Progenitor cell of endocrine pancreas (in vitro differentiated cells): Measurements from ENCODE around the gene RAPGEF4. TPM values are rescaled to one million over a fixed set of nuclear protein-coding genes. Genes with fewer than 3 reads are reported as not detected.

Experiments
- DNase-seq: peaks from one replicate; pipeline ENCODE4 v3.0.0; 2021; ENCODE audit warnings: low spot score; ENCODE audit not compliant: unreplicated experiment
- H3K27ac Mint-ChIP-seq: 2 replicates; pipeline ENCODE4 v1.8.0; 2021; ENCODE audit warnings: mild to moderate bottlenecking, moderate library complexity, mixed read lengths
- H3K27me3 Mint-ChIP-seq: 2 replicates; pipeline ENCODE4 v1.8.0; 2021; ENCODE audit warnings: mixed read lengths
- H3K36me3 Mint-ChIP-seq: 2 replicates; pipeline ENCODE4 v1.8.0; 2022; ENCODE audit warnings: mixed read lengths; ENCODE audit not compliant: insufficient read depth
- H3K4me1 Mint-ChIP-seq: 2 replicates; pipeline ENCODE4 v1.8.0; 2021; ENCODE audit warnings: low read depth, mixed read lengths
- H3K4me3 Mint-ChIP-seq: 2 replicates; pipeline ENCODE4 v1.8.0; 2021; ENCODE audit warnings: low read depth, mild to moderate bottlenecking, moderate library complexity, mixed read lengths
- H3K9me3 Mint-ChIP-seq: 2 replicates; pipeline ENCODE4 v1.8.0; 2021; ENCODE audit warnings: low read depth, mixed read lengths
- total RNA-seq: library from RNA; stranded (reverse); gene quantifications from 2 replicates; pipeline ENCODE4 v1.2.1, GENCODE V29; 2021
- TF ChIP-seq, protein P1 (sequence below): fragments of 200-600 bp; sonication (generic); IDR thresholded peaks from one replicate; pipeline ENCODE4 v1.5.0; 2021; ENCODE audit warnings: antibody characterized with exemption, mild to moderate bottlenecking; ENCODE audit not compliant: unreplicated experiment

RAPGEF4 gene
- total RNA-seq, 1 donor from 2014 or later = 8.6 TPM

DNA sequence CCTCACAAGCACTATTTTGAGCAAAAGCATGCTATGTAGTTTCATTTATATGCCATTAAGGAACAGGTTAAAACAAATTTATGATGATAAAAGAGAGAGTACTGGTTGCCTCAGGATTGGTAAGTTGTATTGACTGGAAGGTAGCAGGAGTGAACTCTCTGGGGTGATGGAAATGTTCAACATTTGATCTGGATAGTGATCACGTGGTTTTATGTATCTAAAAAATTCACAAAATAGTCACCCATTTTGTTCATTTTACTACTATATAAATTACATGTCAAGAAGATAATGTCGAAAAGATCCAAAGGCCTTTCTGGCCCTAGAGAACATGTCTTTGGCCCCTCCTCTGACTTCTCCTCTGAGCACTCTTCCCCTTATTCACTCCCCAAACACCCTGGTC is 10.4 kb upstream of the RAPGEF4 start:
- H3K4me1 Mint-ChIP-seq = peaks cover 1% of the 10 kb centered on the region
- TF ChIP-seq, protein P1, sequence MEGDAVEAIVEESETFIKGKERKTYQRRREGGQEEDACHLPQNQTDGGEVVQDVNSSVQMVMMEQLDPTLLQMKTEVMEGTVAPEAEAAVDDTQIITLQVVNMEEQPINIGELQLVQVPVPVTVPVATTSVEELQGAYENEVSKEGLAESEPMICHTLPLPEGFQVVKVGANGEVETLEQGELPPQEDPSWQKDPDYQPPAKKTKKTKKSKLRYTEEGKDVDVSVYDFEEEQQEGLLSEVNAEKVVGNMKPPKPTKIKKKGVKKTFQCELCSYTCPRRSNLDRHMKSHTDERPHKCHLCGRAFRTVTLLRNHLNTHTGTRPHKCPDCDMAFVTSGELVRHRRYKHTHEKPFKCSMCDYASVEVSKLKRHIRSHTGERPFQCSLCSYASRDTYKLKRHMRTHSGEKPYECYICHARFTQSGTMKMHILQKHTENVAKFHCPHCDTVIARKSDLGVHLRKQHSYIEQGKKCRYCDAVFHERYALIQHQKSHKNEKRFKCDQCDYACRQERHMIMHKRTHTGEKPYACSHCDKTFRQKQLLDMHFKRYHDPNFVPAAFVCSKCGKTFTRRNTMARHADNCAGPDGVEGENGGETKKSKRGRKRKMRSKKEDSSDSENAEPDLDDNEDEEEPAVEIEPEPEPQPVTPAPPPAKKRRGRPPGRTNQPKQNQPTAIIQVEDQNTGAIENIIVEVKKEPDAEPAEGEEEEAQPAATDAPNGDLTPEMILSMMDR = no peak

DNA sequence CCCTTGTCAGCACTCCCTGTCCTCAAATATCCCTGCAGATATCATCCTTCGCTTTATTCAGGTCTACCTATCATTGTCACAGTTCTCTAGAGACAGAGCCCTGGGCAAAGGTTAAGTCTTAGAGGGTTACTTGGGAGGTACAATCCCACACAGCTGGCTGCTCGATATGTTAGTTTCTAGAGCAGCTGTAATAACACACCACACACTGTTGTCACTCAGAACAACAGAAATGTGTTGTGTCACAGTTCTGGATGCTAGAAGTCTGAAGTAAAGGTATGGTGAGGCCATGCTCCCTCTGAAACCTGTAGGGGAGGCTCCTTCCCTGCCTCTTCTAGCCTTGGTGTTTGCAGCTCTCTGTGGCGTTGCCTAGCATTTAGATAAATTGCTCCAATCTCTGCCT is 9.9 kb upstream of the RAPGEF4 start:
- H3K4me3 Mint-ChIP-seq = no peak overlapping the region
- peak overlapping the region; percentile 1 for H3K27ac Mint-ChIP-seq

More for the DNA sequence above, 10.4 kb upstream of the RAPGEF4 start:
- DNase-seq = no peak
- H3K9me3 Mint-ChIP-seq = peaks cover 2% of the 10 kb centered on the region
- H3K27ac Mint-ChIP-seq = no peak overlapping the region
- H3K27me3 Mint-ChIP-seq = peaks cover 9% of the 10 kb centered on the region
- no peaks in the 10 kb centered on the region for H3K36me3 Mint-ChIP-seq
- no peak overlapping the region for H3K4me3 Mint-ChIP-seq

DNA sequence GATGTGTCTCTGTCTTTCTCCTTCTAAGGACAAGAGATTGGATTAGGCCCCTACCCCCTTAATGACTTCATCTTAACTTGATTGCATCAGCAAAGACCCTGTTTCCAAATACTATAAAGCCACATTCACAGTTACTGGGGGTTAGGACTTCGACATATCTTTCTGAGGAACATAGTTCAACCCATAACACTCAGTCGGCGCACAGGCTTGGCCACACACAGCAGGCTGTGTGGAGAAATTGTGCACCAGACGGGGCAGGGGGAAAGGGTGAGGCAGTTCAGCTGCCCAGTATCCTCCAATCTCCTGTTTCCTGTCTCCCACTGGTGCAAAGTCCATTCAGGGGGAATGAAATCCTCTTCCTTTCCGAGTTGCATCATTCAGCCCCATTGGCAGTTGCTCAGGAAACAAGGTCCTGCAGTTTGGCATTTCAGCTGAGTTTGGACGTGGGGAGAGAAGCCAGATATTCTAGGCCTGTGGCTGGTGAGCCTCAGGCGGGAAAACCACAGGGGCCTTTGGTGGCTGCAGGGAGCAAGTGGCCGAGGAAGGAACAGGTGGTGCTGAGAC is 9.4 kb upstream of the RAPGEF4 start:
- Mint-ChIP-seq H3K27me3 (peaks cover 10% of the 10 kb centered on the region), H3K9me3 (no peaks in the 10 kb centered on the region), H3K27ac (peak overlapping the region; percentile 1), H3K4me1 (peaks cover 1% of the 10 kb centered on the region), H3K36me3 (no peaks in the 10 kb centered on the region), H3K4me3 (no peak overlapping the region)
- no peak for DNase-seq
- TF ChIP-seq, protein P1 = no peak

More for the DNA sequence above, 9.9 kb upstream of the RAPGEF4 start:
- Mint-ChIP-seq H3K27me3 (peaks cover 8% of the 10 kb centered on the region), H3K4me1 (peaks cover 1% of the 10 kb centered on the region), H3K9me3 (no peaks in the 10 kb centered on the region), H3K36me3 (no peaks in the 10 kb centered on the region)
- TF ChIP-seq, protein P1 = no peak
- DNase-seq = no peak

DNA sequence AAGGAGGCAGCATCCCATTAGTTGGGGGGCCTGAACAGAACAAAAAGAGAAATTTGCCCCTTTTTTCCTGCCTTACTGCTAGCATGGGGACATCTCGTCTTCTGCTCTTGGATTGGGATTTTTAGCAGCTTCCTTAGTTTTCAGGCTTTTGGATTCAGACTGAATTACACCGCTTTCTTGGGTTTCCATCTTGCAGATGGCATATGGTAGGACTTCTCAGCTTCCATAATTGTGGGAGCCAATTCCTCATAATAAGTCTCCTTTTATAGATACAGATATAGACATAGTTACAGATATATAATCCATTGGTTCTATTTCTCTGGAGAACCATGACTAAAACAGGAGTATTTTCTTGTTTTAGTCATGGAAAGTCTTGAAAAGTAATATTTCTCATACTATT is 5.2 kb upstream of the RAPGEF4 start:
- DNase-seq = no peak
- Mint-ChIP-seq H3K27me3 (peaks cover 14% of the 10 kb centered on the region), H3K9me3 (no peaks in the 10 kb centered on the region), H3K4me3 (no peak overlapping the region), H3K4me1 (peaks cover 3% of the 10 kb centered on the region), H3K36me3 (no peaks in the 10 kb centered on the region), H3K27ac (no peak overlapping the region)
- TF ChIP-seq, protein P1 = no peak

DNA sequence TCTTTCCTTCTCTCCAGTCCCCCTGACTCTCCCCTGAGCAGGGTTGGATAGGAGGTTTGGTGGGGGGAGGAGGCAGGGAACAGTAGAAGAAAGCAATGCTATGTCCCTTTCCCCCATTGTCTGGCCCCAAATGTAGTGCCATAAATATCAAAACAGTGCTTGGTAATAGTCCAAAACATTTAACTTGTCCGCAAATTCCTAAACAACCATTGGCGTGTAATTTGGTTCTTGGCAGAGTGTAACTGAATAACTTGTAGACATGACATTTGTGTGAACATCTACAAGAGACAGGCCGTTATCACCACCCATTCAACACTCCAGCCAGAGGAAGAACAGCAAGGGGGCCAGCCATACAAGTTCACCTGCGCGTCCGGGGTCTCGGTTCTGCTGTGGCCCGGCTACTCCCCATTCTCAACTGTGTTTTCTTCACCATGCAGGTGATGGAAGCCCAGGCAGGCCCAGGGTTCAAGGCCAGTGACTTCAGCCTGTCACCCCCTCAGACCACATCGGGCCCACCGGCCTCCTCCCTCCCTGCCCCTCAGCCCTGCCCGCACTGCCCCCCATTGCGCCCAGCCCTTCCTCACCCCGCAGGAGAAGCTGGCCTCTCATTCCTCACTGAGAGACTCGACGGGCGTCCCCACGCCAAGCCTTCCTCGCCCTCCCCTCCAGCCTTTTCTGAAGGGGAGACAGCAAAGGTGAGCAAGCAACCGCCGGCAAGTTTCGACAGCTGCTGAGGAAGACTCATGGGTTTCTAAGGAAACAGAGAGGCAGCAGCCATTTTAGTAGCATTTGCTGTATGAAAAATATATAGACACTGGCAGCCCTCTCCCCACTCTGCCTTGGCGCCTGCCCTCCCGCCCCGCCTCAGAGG is 699 bp upstream of the RAPGEF4 start:
- Mint-ChIP-seq H3K4me3 (peak overlapping the region; percentile 69), H3K27me3 (peaks cover 37% of the 10 kb centered on the region), H3K9me3 (no peaks in the 10 kb centered on the region), H3K36me3 (no peaks in the 10 kb centered on the region), H3K4me1 (peaks cover 9% of the 10 kb centered on the region), H3K27ac (peak overlapping the region; percentile 64)
- TF ChIP-seq, protein P1 = no peak
- DNase-seq = no peak
